Astrocyte (in vitro differentiated cells and primary cell): Measurements from ENCODE around the gene MCCD1. TPM values are rescaled to one million over a fixed set of nuclear protein-coding genes. Genes with fewer than 3 reads are reported as not detected.

Experiments
- DNase-seq: peaks from one replicate; pipeline ENCODE4 v3.0.0-alpha.2; 2010; ENCODE audit warnings: low read depth
- FAIRE-seq: peaks from 2 replicates; lab custom pipeline; 2011; peaks lifted over from hg19 to GRCh38; lab: Jason Lieb, UNC
- H2AFZ ChIP-seq: 2 replicates; pipeline ENCODE4 v1.6.0; 2012; ENCODE audit warnings: low read depth, low read length, inconsistent platforms
- H3K27ac ChIP-seq: 2 replicates; pipeline ENCODE4 v1.5.1; 2011; ENCODE audit warnings: low read depth, low read length, inconsistent platforms
- H3K27me3 ChIP-seq: 2 replicates; pipeline ENCODE4 v1.6.0; 2011; ENCODE audit warnings: low read length, inconsistent platforms; ENCODE audit not compliant: insufficient read depth
- H3K36me3 ChIP-seq: 2 replicates; pipeline ENCODE4 v1.5.1; 2011; ENCODE audit warnings: low read length, inconsistent platforms; ENCODE audit not compliant: insufficient read depth
- H3K4me1 ChIP-seq: 2 replicates; pipeline ENCODE4 v1.5.1; 2011; ENCODE audit warnings: low read length, inconsistent platforms; ENCODE audit not compliant: insufficient read depth
- H3K4me2 ChIP-seq: 2 replicates; pipeline ENCODE4 v1.6.0; 2012; ENCODE audit warnings: low read length, inconsistent platforms
- H3K4me3 ChIP-seq: 2 replicates; pipeline ENCODE4 v1.5.1; 2011; ENCODE audit warnings: low read depth, mild to moderate bottlenecking, low read length, inconsistent platforms; ENCODE audit not compliant: insufficient read depth
- H3K79me2 ChIP-seq: 2 replicates; pipeline ENCODE4 v1.6.0; 2012; ENCODE audit warnings: mild to moderate bottlenecking, low read length, inconsistent platforms; ENCODE audit not compliant: insufficient read depth
- H3K9ac ChIP-seq: 2 replicates; pipeline ENCODE4 v1.6.0; 2012; ENCODE audit warnings: mild to moderate bottlenecking, low read length, inconsistent platforms
- H3K9me3 ChIP-seq: 2 replicates; pipeline ENCODE4 v1.5.1; 2012; ENCODE audit warnings: low read depth, mild to moderate bottlenecking, low read length, inconsistent platforms; ENCODE audit not compliant: insufficient read depth
- H4K20me1 ChIP-seq: 2 replicates; pipeline ENCODE4 v1.6.0; 2012; ENCODE audit warnings: low read length, inconsistent platforms; ENCODE audit not compliant: insufficient read depth
- H3K27ac Mint-ChIP-seq: one replicate; pipeline ENCODE4 v1.8.0; 2021; ENCODE audit warnings: mild to moderate bottlenecking, mixed read lengths; ENCODE audit not compliant: unreplicated experiment
- H3K27me3 Mint-ChIP-seq: one replicate; pipeline ENCODE4 v1.8.0; 2021; ENCODE audit warnings: low read depth, mixed read lengths; ENCODE audit not compliant: unreplicated experiment
- H3K36me3 Mint-ChIP-seq: one replicate; pipeline ENCODE4 v1.8.0; 2021; ENCODE audit warnings: low read depth, mixed read lengths; ENCODE audit not compliant: unreplicated experiment
- H3K4me1 Mint-ChIP-seq: one replicate; pipeline ENCODE4 v1.8.0; 2021; ENCODE audit warnings: low read depth, mixed read lengths; ENCODE audit not compliant: unreplicated experiment
- H3K4me3 Mint-ChIP-seq: one replicate; pipeline ENCODE4 v1.8.0; 2021; ENCODE audit warnings: mild to moderate bottlenecking, moderate library complexity, mixed read lengths; ENCODE audit not compliant: unreplicated experiment
- H3K9me3 Mint-ChIP-seq: one replicate; pipeline ENCODE4 v1.8.0; 2021; ENCODE audit warnings: mild to moderate bottlenecking, mixed read lengths; ENCODE audit not compliant: unreplicated experiment
- CTCF ChIP-seq: IDR thresholded peaks from 2 replicates; pipeline ENCODE4 v1.5.1; 2011; ENCODE audit warnings: low read depth, mild to moderate bottlenecking, inconsistent platforms, low read length, moderate library complexity; ENCODE audit not compliant: insufficient read depth
- EZH2 ChIP-seq: IDR thresholded peaks from 2 replicates; pipeline ENCODE4 v1.6.1; 2012; ENCODE audit warnings: mild to moderate bottlenecking, low read length, inconsistent platforms; ENCODE audit not compliant: insufficient read depth
- total RNA-seq: library from RNA; stranded (reverse); gene quantifications from 2 replicates; pipeline ENCODE4 v1.2.1, GENCODE V29; 2021

MCCD1 gene
- total RNA-seq, 1 donor from 2014 or later, result not detected

- TF ChIP-seq EZH2 (no peak), CTCF (no peak)
- H3K4me3 Mint-ChIP-seq, result no peak overlapping the region
- Histone ChIP-seq H2AFZ (no peak overlapping the region), H3K4me2 (no peak overlapping the region), H4K20me1 (no peaks in the 10 kb centered on the region), H3K27ac (no peak overlapping the region), H3K4me3 (no peak overlapping the region), H3K9me3 (no peaks in the 10 kb centered on the region), H3K4me1 (no peaks in the 10 kb centered on the region), H3K27me3 (peaks cover 3% of the 10 kb centered on the region), H3K36me3 (no peaks in the 10 kb centered on the region), H3K79me2 (no peaks in the 10 kb centered on the region), H3K9ac (no peak overlapping the region)
- FAIRE-seq, result no peak
- no peak for DNase-seq
- H3K4me1 Mint-ChIP-seq, result peaks cover 11% of the 10 kb centered on the region
- H3K27ac Mint-ChIP-seq, result no peak overlapping the region
- no peaks in the 10 kb centered on the region for H3K36me3 Mint-ChIP-seq
- H3K9me3 Mint-ChIP-seq, result no peaks in the 10 kb centered on the region
- peaks cover 15% of the 10 kb centered on the region for H3K27me3 Mint-ChIP-seq
Measured at GRCh38 chr6:31569861-31570536, 41.2 kb downstream of the MCCD1 start.

- no peaks in the 10 kb centered on the region for H3K79me2 ChIP-seq
- H3K9ac ChIP-seq, result no peak within 1 kb of the TSS
- no peaks in the 10 kb centered on the region for H3K36me3 Mint-ChIP-seq
- H4K20me1 ChIP-seq, result no peaks in the 10 kb centered on the region
- no peak for FAIRE-seq
- no peak for TF ChIP-seq CTCF
- no peak for TF ChIP-seq EZH2
- H3K27ac ChIP-seq, result no peak within 1 kb of the TSS
- no peak within 1 kb of the TSS for H3K4me3 Mint-ChIP-seq
- no peaks in the 10 kb centered on the region for H3K9me3 Mint-ChIP-seq
- peaks cover 3% of the 10 kb centered on the region for H3K27me3 ChIP-seq
- DNase-seq, result no peak
- peaks cover 12% of the 10 kb centered on the region for H3K4me1 Mint-ChIP-seq
- no peaks in the 10 kb centered on the region for H3K36me3 ChIP-seq
- H3K9me3 ChIP-seq, result no peaks in the 10 kb centered on the region
- H3K27ac Mint-ChIP-seq, result no peak within 1 kb of the TSS
- H3K4me1 ChIP-seq, result no peaks in the 10 kb centered on the region
- no peak within 1 kb of the TSS for H3K4me2 ChIP-seq
- no peak within 1 kb of the TSS for H3K4me3 ChIP-seq
- H2AFZ ChIP-seq, result no peak within 1 kb of the TSS
- peaks cover 27% of the 10 kb centered on the region for H3K27me3 Mint-ChIP-seq
Measured at GRCh38 chr6:31572041-31572911, 43.5 kb downstream of the MCCD1 start, which contains the start of gene LTA. TSS of gene LTA (plus strand) at chr6:31572289. CDS start at chr6:31572743, 454 bp downstream.
